ENCODE measurements around the gene IQSEC1.
A peak's percentile ranks its signal among the peaks of the same experiment; 100 is the strongest.

IQSEC1 gene

GRCh38 chr3:13025778-13026518 lies 47.3 kb downstream of the IQSEC1 start:
- DNase-seq = no peak

- peak; percentile 38 for DNase-seq
Measured at GRCh38 chr3:13025090-13025489, 48.1 kb downstream of the IQSEC1 start.

- DNase-seq = no peak
Measured at GRCh38 chr3:13024765-13025065, 48.5 kb downstream of the IQSEC1 start.

GRCh38 chr3:13023971-13024764 lies 49.1 kb downstream of the IQSEC1 start:
- no peak for DNase-seq

- DNase-seq = no peak
Measured at GRCh38 chr3:13023235-13023970, 49.8 kb downstream of the IQSEC1 start.

GRCh38 chr3:13022348-13023234 lies 50.6 kb downstream of the IQSEC1 start:
- DNase-seq = peak; percentile 89

GRCh38 chr3:13021141-13022114 lies 51.8 kb downstream of the IQSEC1 start:
- no peak for DNase-seq

GRCh38 chr3:13020159-13020750 lies 53.0 kb downstream of the IQSEC1 start:
- no peak for DNase-seq

GRCh38 chr3:13019243-13020095 lies 53.8 kb downstream of the IQSEC1 start:
- peak; percentile 85 for DNase-seq

GRCh38 chr3:13018561-13019242 lies 54.5 kb downstream of the IQSEC1 start:
- DNase-seq = no peak

- DNase-seq = no peak
Measured at GRCh38 chr3:13018043-13018451, 55.2 kb downstream of the IQSEC1 start.

- no peak for DNase-seq
Measured at GRCh38 chr3:13017361-13018042, 55.7 kb downstream of the IQSEC1 start.

GRCh38 chr3:13016721-13017255 lies 56.4 kb downstream of the IQSEC1 start:
- DNase-seq = no peak

- no peak for DNase-seq
Measured at GRCh38 chr3:13016083-13016720, 57.0 kb downstream of the IQSEC1 start.

GRCh38 chr3:13015286-13016082 lies 57.7 kb downstream of the IQSEC1 start:
- no peak for DNase-seq

- DNase-seq = no peak
Measured at GRCh38 chr3:13014755-13015285, 58.4 kb downstream of the IQSEC1 start.
